ENCODE results near the gene OR2B2.

OR2B2 gene

DNA sequence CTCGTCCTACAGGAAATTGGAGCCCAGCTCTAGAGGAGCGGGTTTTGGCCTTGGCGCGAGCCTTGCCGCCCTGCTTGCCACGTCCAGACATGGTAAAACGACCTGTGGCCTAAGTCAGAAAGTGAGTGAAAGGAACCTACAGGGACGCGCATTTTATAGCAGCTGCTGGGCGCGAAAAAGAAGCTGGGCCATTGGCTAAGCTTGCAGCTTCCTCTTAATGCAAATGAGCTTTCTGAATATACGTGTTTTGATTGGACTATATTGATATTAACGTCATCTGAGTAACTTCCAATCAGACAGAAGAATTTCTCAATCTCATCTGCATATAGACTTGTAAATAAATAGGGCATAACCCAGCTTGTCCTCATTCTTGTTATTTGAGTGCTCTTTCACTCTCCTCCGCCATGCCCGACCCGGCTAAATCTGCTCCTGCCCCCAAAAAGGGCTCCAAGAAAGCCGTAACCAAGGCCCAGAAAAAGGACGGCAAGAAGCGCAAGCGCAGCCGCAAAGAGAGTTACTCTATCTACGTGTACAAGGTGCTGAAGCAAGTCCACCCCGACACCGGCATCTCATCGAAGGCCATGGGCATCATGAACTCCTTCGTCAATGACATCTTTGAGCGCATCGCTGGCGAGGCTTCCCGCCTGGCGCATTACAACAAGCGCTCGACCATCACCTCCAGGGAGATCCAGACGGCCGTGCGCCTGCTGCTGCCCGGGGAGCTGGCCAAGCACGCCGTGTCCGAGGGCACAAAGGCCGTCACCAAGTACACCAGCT, 18.9 kb downstream of the OR2B2 start:
- DNase-seq = peak; percentile 97

- DNase-seq = no peak
These were observed 19.5 kb downstream of the OR2B2 start for GRCh38 chr6:27892649-27893058.

GRCh38 chr6:27891320-27891875, 20.8 kb downstream of the OR2B2 start:
- no peak for DNase-seq

GRCh38 chr6:27890445-27891319, 21.5 kb downstream of the OR2B2 start:
- no peak for DNase-seq

GRCh38 chr6:27889628-27890444, 22.4 kb downstream of the OR2B2 start:
- DNase-seq = no peak

GRCh38 chr6:27889275-27889627, 22.9 kb downstream of the OR2B2 start:
- no peak for DNase-seq

DNA sequence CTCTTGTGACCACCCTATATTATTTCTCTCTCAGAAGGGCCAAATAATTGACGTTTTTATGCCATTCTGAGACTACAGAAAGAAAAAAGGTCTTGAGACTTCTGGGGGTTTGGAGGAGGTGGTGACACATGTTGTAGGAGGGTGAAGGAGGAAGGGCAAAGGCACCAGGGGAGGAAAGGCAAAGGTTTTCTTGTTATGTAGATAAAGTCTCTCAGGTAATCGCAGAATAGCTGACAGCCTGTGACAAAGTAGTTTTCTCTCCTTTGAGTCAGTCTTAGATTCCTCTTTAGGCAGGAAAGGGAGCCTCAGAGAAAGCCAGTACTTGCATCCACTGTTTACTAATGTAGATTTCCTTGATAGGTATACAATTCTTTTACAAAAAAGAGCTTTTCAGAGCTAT, 23.6 kb downstream of the OR2B2 start:
- DNase-seq = no peak

GRCh38 chr6:27886073-27886472, 26.1 kb downstream of the OR2B2 start:
- no peak for DNase-seq

GRCh38 chr6:27883136-27883535, 29.1 kb downstream of the OR2B2 start:
- DNase-seq = no peak

- no peak for DNase-seq
These were observed 29.6 kb downstream of the OR2B2 start for GRCh38 chr6:27882624-27883023.

DNA sequence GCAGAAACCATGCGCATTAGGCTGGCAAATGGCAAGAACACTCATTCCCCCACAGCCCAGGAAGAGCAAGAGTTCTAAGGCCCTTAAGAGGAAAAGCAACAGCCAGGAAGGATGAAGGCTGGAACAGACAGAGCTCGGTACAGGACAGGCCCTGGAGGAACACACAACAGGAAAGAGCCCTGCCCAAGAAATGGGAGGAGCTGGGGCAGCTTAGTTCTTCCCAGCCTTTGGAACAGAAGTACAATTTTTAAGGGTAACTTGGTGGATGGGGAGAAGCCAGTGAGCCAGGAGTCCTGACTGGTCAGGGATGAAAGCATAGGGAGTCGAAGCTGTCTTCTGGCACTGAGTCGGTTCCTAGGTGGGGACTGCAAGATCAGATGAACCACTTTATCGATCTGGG, 32.4 kb downstream of the OR2B2 start:
- DNase-seq = no peak

DNA sequence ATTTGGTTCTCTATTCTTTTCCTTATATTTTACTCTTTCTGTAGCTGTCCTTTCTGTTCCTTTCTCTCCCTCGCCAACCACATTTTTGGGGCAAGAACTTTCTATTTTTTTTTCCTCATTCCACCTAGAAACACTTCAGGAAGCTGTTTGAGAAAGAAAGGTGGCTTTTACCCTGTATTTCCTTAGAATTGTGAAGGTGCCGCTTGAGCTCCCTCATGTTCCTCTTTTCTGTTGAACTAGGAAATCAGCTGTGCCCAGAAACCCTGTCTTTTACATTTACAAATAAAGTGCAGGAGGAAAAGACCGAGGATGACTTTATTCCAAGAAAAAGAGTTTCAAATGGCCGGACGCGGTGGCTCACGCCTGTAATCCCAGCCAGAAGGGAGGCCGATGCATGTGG, 38.2 kb downstream of the OR2B2 start:
- DNase-seq = no peak

DNA sequence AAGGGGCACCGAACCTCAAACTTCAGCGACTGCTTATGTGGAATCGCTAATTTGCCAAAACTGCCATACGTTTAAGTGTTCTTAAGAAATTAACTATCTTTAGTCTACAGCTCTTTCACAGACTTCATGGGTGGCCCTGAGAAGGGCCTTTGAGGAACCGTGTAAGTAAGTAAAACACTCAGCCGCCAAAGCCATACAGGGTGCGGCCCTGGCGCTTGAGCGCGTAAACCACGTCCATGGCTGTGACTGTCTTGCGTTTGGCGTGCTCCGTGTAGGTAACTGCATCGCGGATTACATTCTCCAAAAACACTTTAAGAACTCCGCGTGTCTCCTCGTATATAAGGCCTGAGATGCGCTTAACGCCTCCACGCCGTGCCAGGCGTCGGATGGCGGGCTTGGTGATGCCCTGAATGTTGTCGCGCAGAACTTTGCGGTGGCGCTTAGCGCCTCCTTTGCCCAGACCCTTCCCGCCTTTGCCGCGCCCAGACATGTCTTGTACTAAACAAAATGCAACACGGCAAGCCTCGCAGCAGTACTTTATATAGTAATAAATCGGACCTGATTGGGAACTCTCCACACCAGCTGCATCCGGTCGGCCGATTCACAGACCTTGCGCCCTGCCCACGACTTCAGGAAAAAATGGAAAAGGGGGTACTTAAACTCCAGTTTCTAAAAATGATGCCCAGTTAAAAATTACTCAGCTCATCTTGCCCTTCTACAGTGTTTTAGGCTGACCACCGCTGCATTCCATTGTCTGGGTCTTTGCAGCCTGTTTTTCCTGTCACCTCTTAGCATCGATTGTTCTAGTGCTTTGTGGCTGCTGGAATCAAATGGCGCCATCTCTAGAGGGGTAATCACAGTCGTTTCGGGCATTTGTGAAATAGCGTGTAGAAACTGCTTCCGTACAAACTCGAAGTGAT, 38.9 kb downstream of the OR2B2 start:
- peak; percentile 35 for DNase-seq

DNA sequence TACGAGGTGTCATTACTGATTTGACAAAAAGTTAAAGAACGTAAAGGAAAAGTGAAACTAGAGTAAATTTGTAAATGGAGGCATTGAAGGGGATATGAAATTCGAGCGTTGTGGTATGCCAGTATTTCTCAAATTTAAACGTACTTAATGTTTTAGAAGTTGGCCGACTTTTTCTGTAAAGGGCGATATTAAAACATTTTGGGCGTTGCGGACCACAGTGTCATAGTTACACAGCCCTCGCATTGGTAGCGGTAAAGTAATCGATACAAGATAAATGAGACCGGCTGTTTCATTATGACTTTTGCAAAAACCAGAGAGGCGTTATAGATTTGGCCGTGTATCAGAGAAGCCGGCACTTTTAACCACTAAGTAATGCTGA, 39.6 kb downstream of the OR2B2 start:
- peak; percentile 69 for DNase-seq

GRCh38 chr6:27871924-27872638, 40.1 kb downstream of the OR2B2 start:
- peak; percentile 91 for DNase-seq

DNA sequence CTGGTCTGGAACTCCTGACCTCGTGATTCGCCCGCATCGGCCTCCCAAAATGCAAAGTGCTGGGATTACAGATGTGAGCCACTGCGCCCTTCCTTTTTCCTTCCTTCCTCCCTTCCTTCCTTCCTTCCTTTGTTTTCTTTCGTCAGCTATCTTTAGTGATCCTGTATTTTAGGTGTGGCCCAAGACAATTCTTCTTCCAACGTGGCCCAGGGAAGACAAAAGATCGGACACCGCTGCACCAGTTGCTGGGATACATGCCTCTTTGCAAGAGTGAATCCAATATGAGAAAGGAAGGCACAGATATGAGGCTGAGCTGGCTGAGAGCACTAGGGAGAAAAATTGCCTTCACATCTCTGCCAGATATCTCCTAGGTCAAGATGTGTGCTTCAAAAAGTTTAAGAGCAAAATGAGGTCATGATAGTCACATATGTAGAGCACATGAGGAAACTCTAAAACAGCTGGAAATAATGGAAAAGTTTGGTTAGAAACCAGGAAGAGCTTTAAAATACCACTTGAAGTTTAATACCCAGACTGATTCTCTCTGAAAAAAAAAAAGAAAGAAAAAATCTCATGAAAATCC, 41.8 kb downstream of the OR2B2 start:
- no peak for DNase-seq

DNA sequence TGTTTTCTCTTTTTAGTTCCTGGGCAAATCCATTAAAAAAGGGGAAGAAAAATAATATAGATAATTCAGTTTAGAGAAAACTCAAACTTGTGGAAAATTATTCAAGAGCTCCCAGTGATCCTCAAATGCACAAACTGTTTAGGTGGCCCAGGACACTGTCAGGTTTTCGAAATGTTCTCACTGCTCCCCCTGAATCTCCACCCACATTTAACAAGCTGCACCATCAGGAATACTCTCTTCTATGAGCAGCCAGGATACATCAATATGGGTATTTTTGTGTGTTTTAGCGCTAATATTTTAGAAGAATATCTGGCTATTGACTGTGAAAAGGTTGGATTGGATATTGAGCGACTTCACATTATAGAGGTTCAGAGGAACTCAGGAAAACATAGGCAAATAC, 43.9 kb downstream of the OR2B2 start:
- no peak for DNase-seq

DNA sequence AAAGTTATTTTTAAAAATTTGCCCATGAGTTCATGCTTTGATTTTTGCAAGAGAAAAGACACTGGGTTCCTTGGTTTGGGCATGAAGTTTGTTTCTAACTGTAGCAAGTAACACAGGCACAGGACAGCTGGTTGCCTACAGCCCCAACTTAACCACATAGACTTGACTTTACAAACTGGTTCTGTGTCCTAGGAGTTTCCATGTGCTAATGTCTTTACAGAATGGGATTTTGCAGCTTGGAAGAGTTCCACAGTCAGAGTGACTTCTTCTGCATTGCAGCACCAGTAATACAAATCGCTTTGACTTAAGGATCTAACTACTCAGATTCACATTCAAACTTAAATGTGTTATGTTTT, 44.3 kb downstream of the OR2B2 start:
- DNase-seq = no peak

DNA sequence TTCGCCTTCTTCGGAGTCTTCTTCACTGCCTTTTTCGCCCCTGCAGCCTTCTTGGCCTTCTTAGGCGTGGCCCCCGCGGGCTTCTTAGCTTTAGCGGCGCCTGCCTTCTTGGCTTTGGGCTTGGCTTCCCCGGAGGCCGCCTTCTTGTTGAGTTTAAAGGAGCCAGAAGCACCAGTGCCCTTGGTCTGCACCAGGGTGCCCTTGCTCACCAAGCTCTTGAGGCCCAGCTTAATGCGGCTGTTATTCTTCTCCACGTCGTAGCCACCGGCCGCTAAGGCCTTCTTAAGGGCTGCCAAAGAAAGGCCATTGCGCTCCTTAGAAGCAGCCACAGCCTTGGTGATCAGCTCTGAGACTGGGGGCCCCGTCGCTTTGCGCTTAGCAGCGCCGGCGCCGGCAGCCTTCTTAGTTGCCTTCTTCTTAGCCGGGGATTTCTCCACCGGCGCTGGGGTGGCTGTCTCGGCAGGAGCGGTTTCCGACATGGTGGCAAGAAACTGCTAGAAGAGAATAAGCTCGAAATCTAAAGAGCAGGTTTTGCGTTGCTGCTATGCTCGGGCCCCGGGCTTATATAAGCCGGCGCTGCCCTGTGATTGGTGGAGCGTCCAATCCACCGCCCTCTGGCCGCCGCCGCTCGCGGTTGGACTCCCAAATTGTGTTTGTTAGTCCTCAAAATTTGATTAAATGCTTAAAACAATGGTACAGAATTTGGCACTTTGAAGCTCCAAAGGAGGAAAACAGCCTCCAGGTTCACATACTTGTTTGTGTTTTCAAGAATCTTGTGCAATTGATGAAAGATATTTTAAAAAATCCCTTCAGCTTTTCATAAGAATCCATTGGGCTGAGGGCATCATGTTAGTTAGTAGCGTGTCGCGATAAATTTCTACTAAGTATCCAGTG, 44.9 kb downstream of the OR2B2 start:
- peak; percentile 66 for DNase-seq
